HCT116 (cell line): Measurements from ENCODE around the gene TNFRSF8. TPM values are rescaled to one million over a fixed set of nuclear protein-coding genes. Genes with fewer than 3 reads are reported as not detected.

Source experiments
- ATAC-seq: fragments of 200-7000 bp; cut with Tn5 transposase; 2 replicates; pipeline ENCODE4 v1.9.1; 2020; ENCODE audit warnings: mild to moderate bottlenecking, moderate library complexity
- BruUV-seq: library from RNA; stranded (reverse); fragments of 400-500 nt; replicated peaks from 2 replicates; lab custom pipeline; 2021; lab: Mats Ljungman, UMichigan
- CTCF ChIA-PET: fragments of 300-600 bp; sonication (Branson Sonifier 250); formaldehyde crosslinking; loops from one replicate; lab custom pipeline; 2021; ENCODE audit warnings: antibody characterized with exemption; lab: Charles Lee
- POLR2A ChIA-PET: fragments of 300-600, 350-600 bp; sonication (Branson Sonifier 250); formaldehyde crosslinking; loops from one replicate; lab custom pipeline; 2021; ENCODE audit warnings: antibody characterized with exemption; lab: Charles Lee
- RAD21 ChIA-PET, 2 experiments: fragments of 300-600 bp; sonication (Branson Sonifier 250); formaldehyde crosslinking; loops; one replicate each; lab custom pipeline; 2023; ENCODE audit warnings: low total read pairs in 2 of 2; ENCODE audit not compliant: uncharacterized antibody in 2 of 2, unreplicated experiment in 2 of 2, low non-redundant PET in 1 of 2; lab: Charles Lee
- DNase-seq: peaks from one replicate; pipeline ENCODE4 v3.0.0-alpha.2; 2010; ENCODE audit warnings: low read depth, low spot score
- H2AFZ ChIP-seq: fragments of 200-600 bp; shearing (Covaris generic), sonication (generic); 2 replicates; pipeline ENCODE4 v1.6.1; 2017; ENCODE audit warnings: low read depth, mixed run types, mixed read lengths, antibody characterized with exemption, low read length; ENCODE audit not compliant: poor library complexity, severe bottlenecking
- H3K27ac ChIP-seq: 2 replicates; pipeline ENCODE4 v1.5.1; 2012; ENCODE audit warnings: low read depth, low read length
- H3K27me3 ChIP-seq: fragments of 200-600 bp; sonication (generic); 2 replicates; pipeline ENCODE4 v1.6.1; 2016; ENCODE audit warnings: mixed run types, low read length, mixed read lengths; ENCODE audit not compliant: insufficient read depth
- H3K36me3 ChIP-seq, 2 experiments: fragments of 200-500 bp in 1 of 2; fragments of 200-600 bp in 1 of 2; sonication (Bioruptor generic) in 1 of 2; sonication (generic) in 1 of 2; 2 replicates each; pipeline versions ENCODE4 v1.5.1 to v1.6.1; 2014 to 2016; ENCODE audit warnings: low read length in 2 of 2, inconsistent platforms in 1 of 2, mixed read lengths in 1 of 2, mixed run types in 1 of 2; ENCODE audit not compliant: insufficient read depth in 2 of 2, control insufficient read depth in 1 of 2
- H3K4me1 ChIP-seq, 2 experiments: fragments of 200-600 bp in 1 of 2; sonication (generic) in 1 of 2; 2 replicates each; pipeline versions ENCODE4 v1.5.1 to v1.6.1; 2012 to 2017; ENCODE audit warnings: low read length in 2 of 2, inconsistent platforms in 1 of 2, mild to moderate bottlenecking in 1 of 2, mixed read lengths in 1 of 2, mixed run types in 1 of 2, moderate library complexity in 1 of 2; ENCODE audit not compliant: insufficient read depth in 2 of 2, control insufficient read depth in 1 of 2
- H3K4me2 ChIP-seq: fragments of 200-600 bp; sonication (generic); 2 replicates; pipeline ENCODE4 v1.6.1; 2017; ENCODE audit warnings: mixed run types, low read length, mixed read lengths
- H3K4me3 ChIP-seq, 2 experiments: fragments of 200-600 bp in 1 of 2; sonication (generic) in 1 of 2; replicated peaks in 1 of 2; 2 replicates each; pipeline ENCODE4 v1.5.1; 2011 to 2016; ENCODE audit warnings: low read length in 2 of 2, control low read depth in 1 of 2, low read depth in 1 of 2, mild to moderate bottlenecking in 1 of 2, mixed read lengths in 1 of 2, mixed run types in 1 of 2
- H3K79me2 ChIP-seq: fragments of 200-600 bp; sonication (generic); 2 replicates; pipeline ENCODE4 v1.6.1; 2017; ENCODE audit warnings: mild to moderate bottlenecking, mixed run types, low read length, moderate library complexity, mixed read lengths; ENCODE audit not compliant: insufficient read depth
- H3K9ac ChIP-seq: fragments of 200-600 bp; sonication (generic); 2 replicates; pipeline ENCODE4 v1.6.1; 2016; ENCODE audit warnings: low read length, mixed read lengths
- H3K9me2 ChIP-seq: fragments of 200-600 bp; sonication (generic), shearing (Covaris generic); 2 replicates; pipeline ENCODE4 v1.6.1; 2017; ENCODE audit warnings: mixed run types, mild to moderate bottlenecking, moderate library complexity; ENCODE audit not compliant: insufficient read depth
- H3K9me3 ChIP-seq, 2 experiments: fragments of 200-500 bp in 1 of 2; fragments of 200-600 bp in 1 of 2; sonication (Bioruptor generic) in 1 of 2; sonication (generic) in 1 of 2; 2 replicates each; pipeline ENCODE4 v1.6.1; 2014 to 2017; ENCODE audit warnings: low read length in 2 of 2, mixed read lengths in 2 of 2, inconsistent platforms in 1 of 2, low read depth in 1 of 2, mild to moderate bottlenecking in 1 of 2, mixed run types in 1 of 2, moderate library complexity in 1 of 2; ENCODE audit not compliant: control insufficient read depth in 1 of 2, insufficient read depth in 1 of 2
- H4K20me1 ChIP-seq: fragments of 200-600 bp; sonication (generic), shearing (Covaris generic); 2 replicates; pipeline ENCODE4 v1.6.1; 2017; ENCODE audit warnings: mixed run types, mild to moderate bottlenecking, moderate library complexity; ENCODE audit not compliant: insufficient read depth
- ATF3 ChIP-seq: IDR thresholded peaks from 2 replicates; pipeline ENCODE4 v1.6.1; 2012
- CBX3 ChIP-seq: IDR thresholded peaks from 2 replicates; pipeline ENCODE4 v1.6.1; 2012; ENCODE audit warnings: low read depth
- CEBPB ChIP-seq: IDR thresholded peaks from 2 replicates; pipeline ENCODE4 v1.6.1; 2012; ENCODE audit warnings: low read depth
- EGR1 ChIP-seq: IDR thresholded peaks from 2 replicates; pipeline ENCODE4 v1.6.1; 2012; ENCODE audit warnings: low read depth
- ELF1 ChIP-seq: IDR thresholded peaks from 2 replicates; pipeline ENCODE4 v1.6.1; 2012; ENCODE audit warnings: low read depth, borderline replicate concordance
- FOSL1 ChIP-seq: IDR thresholded peaks from 2 replicates; pipeline ENCODE4 v1.6.1; 2012; ENCODE audit warnings: low read depth
- POLR2AphosphoS5 ChIP-seq: IDR thresholded peaks from 2 replicates; pipeline ENCODE4 v1.6.1; 2011; ENCODE audit warnings: mild to moderate bottlenecking, low read depth, low read length, moderate library complexity
- RAD21 ChIP-seq: IDR thresholded peaks from 2 replicates; pipeline ENCODE4 v1.6.1; 2012; ENCODE audit warnings: low read depth, mild to moderate bottlenecking
- SIN3A ChIP-seq: IDR thresholded peaks from 2 replicates; pipeline ENCODE4 v1.6.1; 2012; ENCODE audit warnings: low read depth
- SP1 ChIP-seq: IDR thresholded peaks from 2 replicates; pipeline ENCODE4 v1.6.1; 2012; ENCODE audit warnings: low read depth
- SRF ChIP-seq: IDR thresholded peaks from 2 replicates; pipeline ENCODE4 v1.6.1; 2012; ENCODE audit warnings: low read depth
- ZNF274 ChIP-seq: fragments of 200-500 bp; sonication (Bioruptor generic); IDR thresholded peaks from 2 replicates; pipeline ENCODE4 v1.6.1; 2014; ENCODE audit warnings: mild to moderate bottlenecking, low read depth, low read length, inconsistent platforms
- intact Hi-C: fragments of 100-400 bp; cut with micrococcal nuclease; formaldehyde crosslinking; loops from 2 replicates; pipeline ENCODE4 v1.10.0; 2022
- total RNA-seq: library from RNA; stranded (reverse); gene quantifications from one replicate; pipeline ENCODE4 v1.2.1, GENCODE V29; 2021; ENCODE audit not compliant: unreplicated experiment
- TF ChIP-seq, protein P1 (sequence below): IDR thresholded peaks from 2 replicates; pipeline ENCODE4 v1.6.1; 2012; ENCODE audit warnings: low read depth
- TF ChIP-seq, protein P2 (sequence below): IDR thresholded peaks from 2 replicates; pipeline ENCODE4 v1.6.1; 2011; ENCODE audit warnings: mild to moderate bottlenecking, low read length, moderate library complexity; ENCODE audit not compliant: insufficient replicate concordance; ENCODE audit errors: extremely low read depth

The TNFRSF8 gene
- total RNA-seq, 1 experiment from 2014 or later, result 0.17 TPM

- CTCF ChIA-PET, result interaction anchor here (1.3 to 2.0 kb wide), 2 partner anchors 14 to 58 kb away, joined by 5 to 6 read pairs; no protein-coding TSS in a partner anchor
- RAD21 ChIA-PET, result no interaction called here
- no TSS peak for BruUV-seq
Observed at GRCh38 chr1:12182410-12182984, 119.4 kb downstream of the TNFRSF8 start.

More at GRCh38 chr1:12182410-12182984, 119.4 kb downstream of the TNFRSF8 start:
- no peaks in the 10 kb centered on the region for H3K9me2 ChIP-seq
- no peak overlapping the region for H2AFZ ChIP-seq
- no peaks in the 10 kb centered on the region for H4K20me1 ChIP-seq
- ATAC-seq, result no peak
- H3K9ac ChIP-seq, result no peak overlapping the region
- H3K27ac ChIP-seq, result no peak overlapping the region
- no peaks in the 10 kb centered on the region for H3K79me2 ChIP-seq
- H3K36me3 ChIP-seq, result no peaks in the 10 kb centered on the region
- POLR2A ChIA-PET, result interaction anchor here (0.9 to 1.2 kb wide), 2 partner anchors 10 to 275 kb away, joined by 3 to 6 read pairs; no protein-coding TSS in a partner anchor
- TF ChIP-seq SIN3A (no peak), ELF1 (no peak), SP1 (no peak), RAD21 (no peak), SRF (no peak), ZNF274 (no peak), FOSL1 (no peak), CEBPB (no peak), CBX3 (no peak), ATF3 (no peak), EGR1 (no peak), POLR2AphosphoS5 (no peak)
- TF ChIP-seq, protein P1, sequence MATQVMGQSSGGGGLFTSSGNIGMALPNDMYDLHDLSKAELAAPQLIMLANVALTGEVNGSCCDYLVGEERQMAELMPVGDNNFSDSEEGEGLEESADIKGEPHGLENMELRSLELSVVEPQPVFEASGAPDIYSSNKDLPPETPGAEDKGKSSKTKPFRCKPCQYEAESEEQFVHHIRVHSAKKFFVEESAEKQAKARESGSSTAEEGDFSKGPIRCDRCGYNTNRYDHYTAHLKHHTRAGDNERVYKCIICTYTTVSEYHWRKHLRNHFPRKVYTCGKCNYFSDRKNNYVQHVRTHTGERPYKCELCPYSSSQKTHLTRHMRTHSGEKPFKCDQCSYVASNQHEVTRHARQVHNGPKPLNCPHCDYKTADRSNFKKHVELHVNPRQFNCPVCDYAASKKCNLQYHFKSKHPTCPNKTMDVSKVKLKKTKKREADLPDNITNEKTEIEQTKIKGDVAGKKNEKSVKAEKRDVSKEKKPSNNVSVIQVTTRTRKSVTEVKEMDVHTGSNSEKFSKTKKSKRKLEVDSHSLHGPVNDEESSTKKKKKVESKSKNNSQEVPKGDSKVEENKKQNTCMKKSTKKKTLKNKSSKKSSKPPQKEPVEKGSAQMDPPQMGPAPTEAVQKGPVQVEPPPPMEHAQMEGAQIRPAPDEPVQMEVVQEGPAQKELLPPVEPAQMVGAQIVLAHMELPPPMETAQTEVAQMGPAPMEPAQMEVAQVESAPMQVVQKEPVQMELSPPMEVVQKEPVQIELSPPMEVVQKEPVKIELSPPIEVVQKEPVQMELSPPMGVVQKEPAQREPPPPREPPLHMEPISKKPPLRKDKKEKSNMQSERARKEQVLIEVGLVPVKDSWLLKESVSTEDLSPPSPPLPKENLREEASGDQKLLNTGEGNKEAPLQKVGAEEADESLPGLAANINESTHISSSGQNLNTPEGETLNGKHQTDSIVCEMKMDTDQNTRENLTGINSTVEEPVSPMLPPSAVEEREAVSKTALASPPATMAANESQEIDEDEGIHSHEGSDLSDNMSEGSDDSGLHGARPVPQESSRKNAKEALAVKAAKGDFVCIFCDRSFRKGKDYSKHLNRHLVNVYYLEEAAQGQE, result no peak
- TF ChIP-seq, protein P2, sequence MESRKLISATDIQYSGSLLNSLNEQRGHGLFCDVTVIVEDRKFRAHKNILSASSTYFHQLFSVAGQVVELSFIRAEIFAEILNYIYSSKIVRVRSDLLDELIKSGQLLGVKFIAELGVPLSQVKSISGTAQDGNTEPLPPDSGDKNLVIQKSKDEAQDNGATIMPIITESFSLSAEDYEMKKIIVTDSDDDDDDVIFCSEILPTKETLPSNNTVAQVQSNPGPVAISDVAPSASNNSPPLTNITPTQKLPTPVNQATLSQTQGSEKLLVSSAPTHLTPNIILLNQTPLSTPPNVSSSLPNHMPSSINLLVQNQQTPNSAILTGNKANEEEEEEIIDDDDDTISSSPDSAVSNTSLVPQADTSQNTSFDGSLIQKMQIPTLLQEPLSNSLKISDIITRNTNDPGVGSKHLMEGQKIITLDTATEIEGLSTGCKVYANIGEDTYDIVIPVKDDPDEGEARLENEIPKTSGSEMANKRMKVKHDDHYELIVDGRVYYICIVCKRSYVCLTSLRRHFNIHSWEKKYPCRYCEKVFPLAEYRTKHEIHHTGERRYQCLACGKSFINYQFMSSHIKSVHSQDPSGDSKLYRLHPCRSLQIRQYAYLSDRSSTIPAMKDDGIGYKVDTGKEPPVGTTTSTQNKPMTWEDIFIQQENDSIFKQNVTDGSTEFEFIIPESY, result no peak
- TF ChIP-seq, all 23 proteins: peak for 0
- Histone ChIP-seq H3K4me1 (peaks cover 22 to 32% of the 10 kb centered on the region in 2 experiments), H3K9me3 (no peaks in the 10 kb centered on the region), H3K4me3 (no peak overlapping the region), H3K4me2 (no peak overlapping the region), H3K27me3 (no peaks in the 10 kb centered on the region)
- no peak for DNase-seq
- intact Hi-C loops, result no loop called here
